GM18519 (cell line): ENCODE results near the gene KIAA1328.

Source experiments
- ATAC-seq: cut with Tn5 transposase; IDR thresholded peaks from one replicate; pipeline ENCODE4 v1.9.1; 2021; ENCODE audit warnings: mild to moderate bottlenecking, moderate library complexity; ENCODE audit not compliant: unreplicated experiment, low FRiP score

KIAA1328 gene

GRCh38 chr18:37246779-37247340 lies 417.9 kb downstream of the KIAA1328 start:
- no peak for ATAC-seq

DNA sequence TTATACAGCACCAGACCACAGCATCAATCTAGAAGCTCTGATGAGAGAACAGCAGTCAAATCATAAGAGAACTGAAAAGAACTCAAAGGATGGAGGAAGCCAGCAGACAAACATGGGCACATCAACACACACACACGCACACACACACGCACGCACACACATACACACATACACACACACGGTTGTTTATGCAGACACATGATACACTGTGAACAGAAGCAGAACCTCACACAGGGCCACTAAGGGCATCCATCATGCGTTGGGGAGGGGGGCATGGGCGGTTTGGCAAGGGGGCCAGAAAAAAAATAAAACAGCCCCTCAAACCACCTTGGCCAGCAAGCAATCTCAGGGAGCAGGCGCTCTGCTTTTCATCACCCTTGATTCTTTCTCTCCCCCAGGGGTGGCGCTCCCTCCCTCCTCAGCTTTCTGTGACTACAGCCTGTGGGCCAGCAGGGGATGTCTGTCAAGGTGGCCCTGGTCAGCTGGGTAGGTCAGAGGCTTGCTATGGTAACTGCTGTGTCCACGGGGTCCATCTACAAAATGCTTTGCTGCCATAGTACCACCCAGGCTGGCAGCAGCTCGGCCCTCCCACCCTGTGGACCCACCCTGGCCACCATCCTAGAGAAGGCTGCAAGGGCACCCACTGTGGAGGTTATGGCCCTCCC lies 418.7 kb downstream of the KIAA1328 start:
- ATAC-seq: no peak

- no peak for ATAC-seq
These were observed 419.4 kb downstream of the KIAA1328 start for GRCh38 chr18:37248281-37248680.

GRCh38 chr18:37249171-37249886 lies 420.4 kb downstream of the KIAA1328 start:
- no peak for ATAC-seq

DNA sequence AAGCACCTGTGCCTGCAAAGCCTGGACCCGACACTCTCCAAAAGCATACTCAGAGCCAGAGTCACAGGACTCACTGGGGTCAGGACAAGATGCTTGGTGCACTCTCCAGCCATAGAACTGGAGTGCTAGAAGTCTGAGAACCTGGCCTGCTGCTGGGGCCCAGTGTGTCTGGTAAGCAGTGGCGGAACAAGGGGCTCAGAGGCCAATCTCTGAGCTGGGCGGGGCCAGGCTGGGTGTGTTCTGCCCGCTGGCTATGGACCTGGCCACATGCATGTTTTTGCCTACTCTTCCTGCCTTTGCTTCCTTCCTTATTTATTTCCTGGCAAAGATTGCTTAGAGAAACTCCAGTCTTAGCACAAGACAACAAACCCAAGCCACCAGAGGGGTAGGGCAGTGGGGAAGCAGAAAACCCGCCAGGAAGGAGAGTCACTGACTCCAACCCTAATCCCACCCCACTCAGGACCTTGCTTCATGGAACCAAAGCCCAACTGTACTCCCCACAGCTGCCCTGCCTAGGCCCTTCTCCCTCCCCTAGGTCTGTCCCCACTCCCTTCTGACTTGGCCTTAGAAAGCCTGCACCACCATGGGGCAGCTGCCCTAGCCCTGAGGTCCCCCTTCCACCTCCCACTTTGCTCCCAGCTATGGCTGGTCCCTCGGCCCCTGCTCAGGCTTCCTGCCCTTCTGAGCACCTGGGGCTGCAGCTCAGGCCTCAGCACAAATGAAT lies 421.1 kb downstream of the KIAA1328 start:
- no peak for ATAC-seq

DNA sequence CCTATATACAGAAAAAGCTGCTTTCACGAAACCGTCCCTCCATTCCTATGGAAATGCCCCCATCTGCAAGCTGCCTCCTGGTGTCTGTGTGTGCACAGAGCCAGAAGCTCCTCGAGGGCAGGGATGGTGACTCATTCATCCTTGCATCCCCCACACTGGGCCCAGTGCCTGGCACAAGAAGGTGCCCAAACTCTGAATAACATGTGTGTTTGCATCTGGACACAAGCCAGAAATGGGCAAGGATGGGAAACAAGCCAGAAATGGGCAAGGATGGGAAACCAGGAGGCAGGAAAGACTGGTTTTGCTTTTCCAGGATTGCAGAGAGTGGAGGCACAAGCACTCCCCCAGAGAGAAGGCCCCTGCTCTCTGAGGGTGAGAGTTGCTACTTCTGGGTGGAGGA lies 422.8 kb downstream of the KIAA1328 start:
- no peak for ATAC-seq

DNA sequence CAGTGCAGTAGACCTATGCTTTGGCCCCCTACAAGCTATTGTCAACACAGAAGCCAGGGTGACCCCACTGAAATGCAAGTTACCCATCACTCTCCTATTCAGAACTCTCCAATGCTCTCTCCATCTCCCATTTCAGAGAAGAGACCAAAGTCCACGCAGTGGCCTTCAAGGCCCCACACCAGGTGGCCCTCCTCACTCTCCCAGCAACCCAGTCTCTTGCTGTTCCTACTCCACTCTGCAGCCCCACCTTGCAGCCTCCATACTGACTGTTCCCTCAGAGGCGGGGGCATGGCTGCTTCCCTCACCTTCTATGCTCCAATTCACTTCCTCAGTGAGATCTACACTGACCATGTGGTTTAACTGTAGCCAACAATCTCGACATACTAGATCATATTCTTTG lies 423.4 kb downstream of the KIAA1328 start:
- no peak for ATAC-seq

DNA sequence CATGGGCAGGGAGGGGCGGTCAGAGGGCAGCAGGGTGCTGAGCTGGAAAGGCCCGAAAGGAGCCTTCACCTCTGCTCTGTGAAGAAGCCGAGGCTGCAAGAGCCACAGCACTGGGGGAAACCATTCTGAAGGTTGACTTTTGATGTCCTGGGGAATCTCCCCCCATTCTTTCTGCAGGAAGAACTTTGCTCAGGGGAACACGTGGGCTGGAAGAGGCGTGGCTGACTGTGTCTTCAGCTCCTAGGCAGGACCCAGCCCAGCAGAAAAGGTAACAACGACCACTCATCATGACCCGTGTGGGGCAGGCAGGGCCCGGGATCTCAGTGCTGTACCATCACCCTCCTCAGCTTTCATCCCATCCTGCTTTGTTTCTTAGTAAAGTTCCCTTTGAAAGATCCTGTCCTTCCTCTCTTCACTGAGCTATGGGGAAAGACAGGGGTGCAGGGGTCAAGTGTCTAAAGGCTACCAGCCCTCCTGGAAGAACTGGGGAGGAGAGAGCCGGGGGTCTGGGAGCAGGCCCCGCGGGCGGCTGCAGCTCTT lies 424.0 kb downstream of the KIAA1328 start:
- no peak for ATAC-seq

GRCh38 chr18:37253394-37254235 lies 424.7 kb downstream of the KIAA1328 start:
- ATAC-seq: no peak

DNA sequence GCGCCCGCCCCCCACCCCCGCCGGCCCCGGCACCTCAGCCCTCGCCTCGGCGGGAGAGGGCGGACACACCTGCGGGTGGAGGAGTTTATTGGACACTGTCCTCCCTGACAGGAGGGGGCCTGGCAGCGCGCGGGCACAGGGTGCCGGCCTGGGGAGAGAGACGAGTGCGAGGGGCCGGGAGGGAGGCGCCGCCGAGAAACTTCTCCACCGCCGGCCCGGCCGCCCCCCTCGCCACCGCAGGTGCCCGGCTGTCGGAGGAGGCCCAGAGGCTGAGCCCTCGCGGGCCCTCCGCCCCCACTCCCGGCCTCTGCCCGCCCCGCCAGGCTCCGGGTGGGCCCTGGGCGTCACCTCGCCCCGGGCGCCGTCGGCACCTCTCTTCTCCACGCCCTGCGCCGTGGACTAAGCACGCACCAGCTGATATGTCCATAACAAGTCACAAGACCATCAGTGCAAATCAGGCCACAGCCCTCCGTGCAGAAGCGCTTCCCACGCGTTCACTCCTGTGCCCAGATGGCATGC lies 425.4 kb downstream of the KIAA1328 start:
- ATAC-seq: no peak

DNA sequence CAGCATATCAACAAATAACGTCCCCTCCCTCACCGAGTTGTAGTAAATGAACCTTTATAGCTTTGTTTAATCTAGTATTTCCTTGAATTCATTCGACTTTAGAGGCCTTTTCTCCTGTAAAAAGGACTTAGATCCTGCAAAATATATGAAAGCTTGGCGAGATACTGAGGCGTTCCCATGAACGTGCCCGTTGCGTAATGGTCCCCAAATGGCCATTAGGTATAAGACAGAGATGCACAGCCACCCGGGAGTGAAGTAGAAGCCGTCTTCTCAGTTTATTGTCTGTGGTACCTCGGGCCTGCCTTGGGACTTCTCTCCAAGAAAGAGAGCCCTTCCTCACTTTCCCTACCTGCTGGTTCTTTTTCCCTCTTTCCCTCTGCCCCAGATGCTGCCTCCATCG lies 426.0 kb downstream of the KIAA1328 start:
- no peak for ATAC-seq

- ATAC-seq: no peak
These were observed 429.2 kb downstream of the KIAA1328 start for GRCh38 chr18:37258131-37258530.

- no peak for ATAC-seq
These were observed 429.9 kb downstream of the KIAA1328 start for GRCh38 chr18:37258819-37259218.

- no peak for ATAC-seq
These were observed 430.8 kb downstream of the KIAA1328 start for GRCh38 chr18:37259711-37260110.

GRCh38 chr18:37260367-37261093 lies 431.6 kb downstream of the KIAA1328 start:
- ATAC-seq: no peak

- ATAC-seq: no peak
These were observed 432.4 kb downstream of the KIAA1328 start for GRCh38 chr18:37261246-37261840.

DNA sequence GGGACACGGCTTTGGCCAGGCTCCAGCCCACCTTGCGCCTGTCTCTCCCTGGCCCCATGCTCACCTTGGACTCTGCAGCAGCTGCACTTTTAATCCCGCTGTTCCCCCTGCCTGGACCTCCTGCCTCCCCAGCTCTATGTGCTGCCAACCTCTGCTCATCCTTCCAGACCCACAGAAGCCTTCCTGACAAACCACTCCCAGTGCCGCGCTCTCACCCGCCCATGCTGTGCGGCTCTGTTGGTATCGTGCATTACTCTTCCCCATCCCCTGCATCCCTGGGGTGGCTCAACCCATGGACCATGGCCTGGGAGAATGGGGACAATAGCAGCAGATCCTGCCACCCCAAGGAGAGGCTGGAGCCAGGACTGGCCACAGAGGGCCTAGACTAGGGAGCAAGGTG lies 433.1 kb downstream of the KIAA1328 start:
- no peak for ATAC-seq

DNA sequence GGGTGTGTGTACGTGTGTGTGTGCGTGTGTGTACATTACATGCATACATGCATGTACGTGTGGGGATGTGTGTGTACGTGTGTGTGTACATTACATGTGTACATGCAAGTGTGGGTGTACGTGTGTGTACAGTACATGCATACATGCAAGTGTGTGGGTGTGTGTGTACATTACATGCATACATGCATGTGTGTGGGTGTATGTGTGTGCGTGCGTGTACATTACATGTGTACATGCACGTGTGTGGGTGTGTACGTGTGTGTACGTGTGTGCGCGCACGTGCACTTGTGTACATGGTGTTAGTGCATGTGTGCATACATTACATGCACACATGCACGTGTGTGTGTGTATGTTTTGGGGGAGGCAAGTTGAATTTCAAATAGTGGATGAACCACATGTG lies 436.0 kb downstream of the KIAA1328 start:
- no peak for ATAC-seq

- ATAC-seq: no peak
These were observed 436.5 kb downstream of the KIAA1328 start for GRCh38 chr18:37265382-37265781.
